Measurements from ENCODE around the gene RET.

The RET gene

GRCh38 chr10:43076876-43077420, at the start of gene RET:
Gene RET (plus strand): TSS chr10:43077069. CDS start chr10:43077259, 190 bp downstream.
- no peak for DNase-seq

GRCh38 chr10:43027331-43027955, 49.4 kb upstream of the RET start:
- DNase-seq: no peak

GRCh38 chr10:43028143-43028542, 48.7 kb upstream of the RET start:
- no peak for DNase-seq

GRCh38 chr10:43029043-43029442, 47.8 kb upstream of the RET start:
- no peak for DNase-seq

GRCh38 chr10:43032613-43033012, 44.3 kb upstream of the RET start:
- DNase-seq: no peak

- no peak for DNase-seq
Observed at GRCh38 chr10:43035800-43036199, 41.1 kb upstream of the RET start.

GRCh38 chr10:43036481-43037428, 40.1 kb upstream of the RET start:
- no peak for DNase-seq

GRCh38 chr10:43037440-43037839, 39.4 kb upstream of the RET start:
- DNase-seq: no peak

- DNase-seq: no peak
Observed at GRCh38 chr10:43037942-43038782, 38.7 kb upstream of the RET start.

- no peak for DNase-seq
Observed at GRCh38 chr10:43038783-43039623, 37.9 kb upstream of the RET start.

GRCh38 chr10:43039624-43040481, 37.0 kb upstream of the RET start:
- DNase-seq: no peak

- DNase-seq: no peak
Observed at GRCh38 chr10:43040482-43041256, 36.2 kb upstream of the RET start.

- no peak for DNase-seq
Observed at GRCh38 chr10:43041422-43042342, 35.2 kb upstream of the RET start.

- DNase-seq: no peak
Observed at GRCh38 chr10:43042503-43043341, 34.1 kb upstream of the RET start.

GRCh38 chr10:43043342-43043772, 33.5 kb upstream of the RET start:
- no peak for DNase-seq

GRCh38 chr10:43043773-43044447, 33.0 kb upstream of the RET start:
- DNase-seq: no peak

- DNase-seq: no peak
Observed at GRCh38 chr10:43044448-43044921, 32.4 kb upstream of the RET start.

Measured in stimulated activated CD4-positive, alpha-beta T cell treated with anti-CD3 and anti-CD28 coated beads, Interleukin-4, amount 100 ng/mL, for 1 hour (primary cell).